HG03097 (cell line): ENCODE measurements around the gene ZNF414.
"Not testable (repeated sequence)": the region's sequence is repeated elsewhere in the genome, so short reads cannot be mapped to it uniquely, and the experiment has no call there.

Experiments
- ATAC-seq: cut with Tn5 transposase; IDR thresholded peaks from one replicate; pipeline ENCODE4 v1.9.1; 2021; ENCODE audit not compliant: unreplicated experiment, low FRiP score

Gene ZNF414

DNA sequence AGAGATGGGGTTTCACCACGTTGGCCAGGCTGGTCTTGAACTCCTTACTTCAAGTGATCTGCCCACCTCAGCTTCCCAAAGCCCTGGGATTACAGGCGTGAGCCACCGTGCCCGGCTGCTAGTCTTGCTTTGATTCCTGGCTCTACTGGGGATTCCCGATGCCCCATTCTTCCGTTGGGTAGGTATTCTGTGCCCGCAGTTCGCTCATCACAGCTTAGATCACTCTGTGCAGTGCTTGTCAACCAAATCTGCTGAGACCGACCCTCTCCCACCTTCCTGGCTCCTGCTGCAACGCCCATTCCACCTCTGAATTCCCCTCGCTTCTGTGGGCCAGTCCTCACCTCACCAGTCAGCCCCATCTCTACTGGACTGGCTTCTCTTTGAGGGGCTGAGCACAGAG lies 4.6 kb upstream of the ZNF414 start:
- no peak for ATAC-seq

DNA sequence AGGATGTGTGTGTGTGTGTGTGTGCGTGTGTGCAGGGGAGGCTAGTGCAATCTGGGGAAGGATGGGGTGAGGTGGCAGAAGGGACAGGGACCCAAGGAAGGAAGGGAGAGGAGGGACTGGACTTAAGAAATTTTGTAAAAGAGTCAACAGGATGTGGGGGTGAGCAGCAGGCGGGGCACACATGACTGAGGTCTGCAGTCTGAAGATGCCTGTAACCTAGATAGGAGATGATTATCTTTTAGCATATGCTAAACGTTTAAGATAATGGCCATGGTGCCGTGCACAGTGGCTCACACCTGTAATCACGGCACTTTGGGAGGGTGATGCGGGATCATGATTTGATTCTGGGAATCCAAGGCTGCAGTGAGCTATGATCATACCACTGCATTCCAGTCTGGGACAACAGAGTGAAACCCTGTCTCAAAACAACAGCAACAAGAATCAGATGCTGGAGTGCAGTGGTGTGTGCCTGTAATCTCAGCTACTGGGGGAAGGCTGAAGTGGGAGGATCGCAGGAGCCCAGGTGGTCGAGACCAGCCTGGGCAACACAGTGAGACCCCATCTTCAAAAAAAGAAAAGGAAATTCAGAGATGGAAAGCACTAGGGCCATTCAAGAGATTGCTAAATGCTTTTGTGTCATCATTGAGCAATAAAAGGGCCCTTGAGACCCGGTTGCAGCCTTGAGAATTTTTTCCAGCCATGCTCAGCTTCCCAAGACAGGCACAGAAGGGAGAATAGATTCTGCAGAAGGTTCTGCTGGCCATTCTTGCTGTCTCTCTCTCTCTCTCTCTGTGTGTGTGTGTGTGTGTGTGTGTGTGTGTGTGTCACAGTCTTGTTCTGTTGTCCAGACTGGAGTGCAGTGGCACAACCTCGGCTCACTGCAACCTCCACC lies 3.8 kb upstream of the ZNF414 start:
- ATAC-seq: no peak

DNA sequence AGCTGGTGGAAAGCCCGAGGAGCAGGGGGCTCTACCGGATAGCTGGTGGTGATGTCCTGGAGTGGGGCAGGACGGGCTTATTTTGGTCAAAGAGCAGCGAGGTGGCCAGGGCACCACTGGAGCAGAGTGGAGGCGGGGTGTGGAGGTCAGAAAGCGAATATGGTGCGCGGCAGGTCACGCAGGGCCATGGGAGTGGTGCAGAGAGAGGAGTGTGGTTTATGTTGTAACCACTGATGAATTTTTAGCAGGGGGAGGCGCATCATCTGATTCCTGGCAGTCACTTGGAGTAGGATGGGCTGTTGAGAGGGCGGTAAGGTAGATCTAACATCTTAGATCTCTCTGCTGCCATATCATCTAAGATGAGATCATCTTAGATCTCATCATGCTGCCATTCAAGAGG lies 1.4 kb upstream of the ZNF414 start:
- ATAC-seq: no peak

DNA sequence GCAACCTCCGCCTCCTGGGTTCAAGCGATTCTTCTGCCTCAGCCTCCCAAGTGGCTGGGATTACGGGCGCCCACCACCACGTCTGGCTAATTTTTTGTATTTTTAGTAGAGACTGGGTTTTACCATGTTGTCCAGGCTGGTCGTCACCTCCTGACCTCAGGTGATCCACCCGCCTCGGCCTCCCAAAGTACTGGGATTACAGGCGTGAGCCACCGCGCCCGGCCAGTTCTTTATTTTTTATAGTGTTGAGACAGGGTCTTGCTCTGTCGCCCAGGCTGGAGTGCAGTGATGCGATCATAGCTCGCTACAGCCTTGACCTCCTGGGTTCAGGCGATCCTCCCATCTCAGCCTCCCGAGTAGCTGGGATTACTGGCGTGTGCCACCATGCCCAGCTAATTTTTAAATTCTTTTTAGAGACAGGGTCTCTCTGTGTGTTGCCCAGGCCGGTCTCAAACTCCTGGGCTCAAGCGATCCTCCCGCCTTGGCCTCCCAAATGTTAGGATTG lies 590 bp upstream of the ZNF414 start:
- ATAC-seq: not testable (repeated sequence)

DNA sequence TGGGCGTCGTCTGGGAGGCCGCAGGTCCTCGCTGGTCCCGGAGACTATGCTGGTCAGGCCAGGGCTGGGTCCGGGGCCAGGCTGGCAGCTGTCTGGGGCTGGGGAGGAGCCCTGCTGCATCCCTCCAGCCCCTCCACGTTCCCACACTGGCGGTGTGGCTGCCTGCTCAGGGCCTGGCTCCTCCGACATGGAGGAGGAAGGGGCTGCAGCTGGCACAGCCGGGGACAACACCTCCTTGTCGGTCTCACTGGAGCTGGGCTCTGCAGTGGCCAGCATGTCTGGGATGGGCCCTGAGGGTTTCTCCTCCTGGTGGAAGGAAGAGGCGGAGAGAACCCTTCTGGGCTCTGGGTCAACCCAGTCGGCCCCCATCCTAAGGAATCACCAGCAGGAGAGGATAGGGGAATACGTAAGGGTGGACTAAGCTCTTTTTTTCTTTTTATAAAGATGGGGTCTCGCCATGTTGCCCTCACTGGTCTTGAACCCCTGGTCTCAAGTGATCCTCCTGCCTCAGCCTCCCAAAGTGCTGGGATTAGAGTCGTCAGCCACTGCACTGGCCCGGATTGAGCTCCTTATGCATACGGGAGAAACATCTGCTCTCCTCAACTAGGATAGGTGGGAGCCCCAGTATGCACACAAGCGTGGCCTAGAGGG lies 806 bp downstream of the ZNF414 start:
- no peak for ATAC-seq

DNA sequence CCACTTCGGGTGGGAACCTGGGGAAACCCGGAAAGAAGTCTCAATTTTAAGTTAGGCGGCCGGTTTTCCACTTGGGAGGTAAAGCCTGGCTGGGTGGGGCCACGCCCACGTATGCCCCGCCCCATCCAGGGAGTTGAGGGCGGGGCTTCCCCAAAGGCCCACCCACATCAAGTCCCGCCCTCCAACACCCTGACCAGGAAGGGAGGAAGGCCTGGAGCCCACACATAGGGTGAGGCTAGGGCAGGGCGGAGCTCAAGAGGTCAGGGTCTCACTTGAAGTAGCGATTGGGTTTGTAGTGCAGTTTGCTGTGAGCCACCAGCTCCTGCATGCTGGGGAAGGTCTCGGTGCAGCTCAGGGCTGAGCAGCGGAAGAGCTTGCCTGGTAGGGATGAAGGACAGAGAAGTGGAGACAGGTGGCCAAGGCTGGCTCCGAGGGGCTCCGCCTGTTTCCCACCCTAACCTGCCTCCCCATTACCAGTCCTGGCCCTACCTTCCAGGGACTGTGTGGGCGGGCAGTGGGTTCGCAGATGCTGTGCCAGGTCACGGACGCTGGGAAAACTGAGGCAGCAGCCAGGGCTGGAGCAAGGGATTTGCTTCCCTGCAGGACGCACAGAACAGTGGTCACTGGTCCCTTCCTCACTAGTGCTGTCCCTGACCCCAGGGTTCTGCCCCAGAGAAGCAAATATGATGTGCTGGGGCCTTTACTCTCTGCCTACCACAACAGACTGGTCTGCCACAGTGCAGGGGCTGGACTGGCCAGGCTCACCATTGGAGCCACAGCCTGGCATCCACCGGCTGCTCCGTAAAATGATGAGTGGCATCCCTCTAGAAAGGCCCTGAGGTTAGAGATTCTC lies 1.6 kb downstream of the ZNF414 start:
- ATAC-seq: no peak

DNA sequence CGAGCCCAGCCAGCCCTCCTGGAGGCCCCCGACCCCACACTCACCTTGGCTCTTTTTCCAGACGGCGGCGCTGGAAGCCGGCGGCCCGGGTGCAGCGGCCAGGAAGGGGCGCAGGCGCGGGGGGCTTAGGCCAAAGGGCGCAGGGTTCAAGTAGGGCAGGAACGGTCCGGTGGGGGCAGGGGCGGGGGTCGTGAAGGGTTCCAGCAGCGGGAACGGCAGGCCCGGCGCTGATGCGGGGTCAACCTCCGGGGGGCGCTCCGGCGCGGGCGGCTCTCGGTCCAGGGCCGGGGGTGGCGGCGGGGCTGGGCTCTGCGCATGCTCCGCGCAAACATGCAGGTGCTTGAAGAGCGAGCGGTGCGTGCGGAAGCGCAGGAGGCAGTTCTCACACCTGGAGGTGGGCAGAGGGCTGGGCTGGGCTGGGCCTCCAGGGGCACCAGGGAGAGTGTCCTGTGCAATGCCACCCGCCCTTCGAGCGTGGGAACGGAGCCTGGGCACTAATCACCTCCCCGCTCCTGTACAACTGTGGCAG lies 2.3 kb downstream of the ZNF414 start:
- ATAC-seq: no peak

DNA sequence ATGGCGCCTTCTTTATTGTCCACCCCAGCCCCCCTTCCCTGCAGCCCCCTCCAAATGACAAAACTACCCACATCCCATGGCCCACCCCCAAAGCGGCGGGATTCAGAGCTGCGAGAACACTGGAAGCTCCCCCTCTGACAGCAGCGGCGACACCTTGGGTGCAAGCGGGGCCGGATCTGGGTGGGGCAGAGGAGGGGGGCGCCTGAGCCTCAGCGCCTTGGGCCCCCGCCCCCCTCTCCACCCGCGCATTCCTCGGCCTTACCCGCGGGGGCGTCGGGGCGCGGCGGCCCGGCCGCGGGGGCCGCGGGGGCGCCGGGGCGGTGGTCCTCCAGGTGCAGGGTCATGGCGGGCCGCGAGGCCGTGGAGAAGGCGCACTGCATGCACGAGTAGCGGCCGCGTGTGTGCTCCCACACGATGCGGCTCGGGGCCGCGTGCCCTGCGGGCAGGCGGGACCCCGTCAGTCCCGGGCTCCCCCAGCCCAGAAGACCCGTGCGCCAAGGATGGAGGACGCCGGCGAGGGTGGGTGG lies 3.3 kb downstream of the ZNF414 start:
- no peak for ATAC-seq

DNA sequence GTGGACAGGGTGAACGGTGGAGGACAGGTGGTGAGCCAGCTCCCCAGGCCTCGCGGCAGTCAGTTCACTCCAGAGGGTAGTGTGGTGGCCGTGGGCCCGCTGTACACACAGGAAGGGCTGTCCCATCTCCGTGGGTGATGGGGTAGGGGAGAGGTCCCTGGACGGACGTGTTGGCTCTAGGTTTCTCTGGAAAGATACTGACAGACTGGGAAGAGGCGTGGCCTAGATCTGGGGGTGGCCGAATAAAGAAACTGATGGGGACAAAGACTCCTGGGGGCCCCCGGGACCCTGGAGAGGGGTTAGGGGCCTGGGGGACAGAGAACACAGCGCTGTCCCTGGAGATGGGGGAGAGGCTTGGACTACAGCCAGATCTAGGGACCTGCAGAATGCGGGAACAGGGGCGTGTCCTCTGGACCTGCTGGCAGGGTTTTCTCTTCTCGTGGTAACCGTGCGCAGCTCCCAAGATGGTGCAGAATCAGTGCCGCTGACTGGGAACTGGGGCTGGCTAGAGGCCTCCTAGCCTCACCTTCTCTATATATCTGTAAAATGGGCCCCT lies 7.5 kb downstream of the ZNF414 start:
- ATAC-seq: no peak

DNA sequence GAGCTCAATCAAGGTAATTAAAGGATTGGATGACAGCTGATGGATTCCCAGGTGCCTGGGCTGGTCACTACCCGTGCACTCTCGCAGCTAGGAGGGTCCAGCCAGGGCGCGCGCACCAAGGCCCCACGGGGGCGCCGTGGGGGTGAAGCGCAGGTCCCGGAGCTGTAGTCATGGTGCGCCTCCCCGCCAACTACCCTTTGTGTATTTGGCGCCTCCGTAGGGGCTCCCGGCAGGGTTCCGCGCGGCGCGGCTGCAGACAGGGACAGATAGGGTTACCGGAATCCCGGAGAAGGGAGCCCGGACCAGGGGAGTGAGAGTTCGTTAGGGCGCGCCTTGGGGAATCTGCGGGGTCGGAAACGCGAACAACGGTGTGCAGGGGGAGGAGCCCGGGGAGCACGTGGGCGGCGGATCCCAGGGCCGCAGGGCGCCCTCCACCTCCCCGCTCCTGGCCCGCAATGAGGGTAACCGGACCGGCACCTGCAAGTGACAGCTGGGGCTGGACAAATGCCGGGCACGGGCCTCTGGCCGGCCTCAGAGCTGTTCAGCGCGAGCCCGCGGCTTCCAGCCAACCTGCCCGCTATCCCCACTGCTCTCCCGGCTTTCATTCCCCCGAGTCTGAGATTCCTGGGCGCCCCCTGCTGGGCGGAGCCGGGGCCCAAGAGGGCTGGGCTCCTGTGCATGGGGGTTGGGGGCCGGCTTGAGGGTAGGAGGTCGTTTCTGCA lies 8.1 kb downstream of the ZNF414 start:
- no peak for ATAC-seq

DNA sequence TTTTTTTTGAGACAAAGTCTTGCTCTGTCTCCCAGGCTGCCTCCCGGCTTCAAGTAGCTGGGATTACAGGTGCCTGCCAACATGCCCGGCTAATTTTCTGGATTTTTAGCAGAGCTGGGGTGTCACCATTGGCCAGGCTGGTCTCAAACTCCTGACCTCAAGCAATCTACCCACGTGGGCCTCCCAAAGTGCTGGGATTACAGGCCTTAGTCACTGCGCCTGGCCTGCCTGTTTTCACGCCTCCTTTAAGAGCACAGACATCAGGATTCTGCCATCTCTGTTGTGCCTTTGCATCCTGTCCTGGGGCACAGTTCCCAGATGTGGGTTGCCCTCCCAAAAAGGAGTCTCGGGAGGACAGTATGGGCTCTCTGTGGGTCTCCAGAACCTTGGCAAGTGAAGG lies 9.0 kb downstream of the ZNF414 start:
- no peak for ATAC-seq

DNA sequence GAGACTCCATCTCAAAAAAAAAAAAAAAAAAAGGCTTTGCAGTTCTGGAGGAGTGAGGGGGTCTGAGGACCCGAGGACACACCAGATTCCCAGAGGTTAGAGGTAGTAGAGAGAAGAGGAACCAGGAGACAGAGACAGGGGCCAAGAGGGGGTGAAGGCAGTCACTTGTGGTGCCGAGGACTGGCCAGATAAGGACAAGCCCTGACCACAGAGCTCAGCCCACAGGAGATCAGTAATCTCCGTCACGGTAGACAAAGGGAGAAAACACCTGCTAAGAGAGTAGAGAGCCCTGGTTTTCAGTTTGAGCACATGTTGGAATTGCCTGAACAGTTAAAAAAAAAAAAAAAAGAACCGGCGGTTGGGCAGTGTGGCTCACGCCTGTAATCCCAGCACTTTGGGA lies 9.8 kb downstream of the ZNF414 start:
- ATAC-seq: no peak

DNA sequence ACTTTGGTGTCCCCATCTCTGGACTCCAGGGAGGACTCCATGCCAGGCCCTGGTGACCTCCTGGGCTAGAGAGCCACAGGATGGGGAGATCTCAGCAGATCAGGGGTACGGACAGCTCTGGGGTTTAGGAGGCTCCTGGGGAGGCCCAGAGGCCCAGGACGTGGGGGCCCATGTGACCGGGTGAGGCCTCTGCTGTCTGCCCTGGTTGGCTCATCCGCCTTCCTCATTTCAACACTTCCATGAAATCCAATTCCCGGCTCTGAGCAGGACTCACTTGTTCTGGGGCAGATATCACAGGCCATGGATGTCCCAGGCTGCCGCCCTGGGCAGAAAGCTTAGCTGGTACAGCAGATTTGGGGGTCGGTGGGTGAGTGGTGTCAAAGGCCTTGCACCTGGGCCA lies 10.5 kb downstream of the ZNF414 start:
- no peak for ATAC-seq

DNA sequence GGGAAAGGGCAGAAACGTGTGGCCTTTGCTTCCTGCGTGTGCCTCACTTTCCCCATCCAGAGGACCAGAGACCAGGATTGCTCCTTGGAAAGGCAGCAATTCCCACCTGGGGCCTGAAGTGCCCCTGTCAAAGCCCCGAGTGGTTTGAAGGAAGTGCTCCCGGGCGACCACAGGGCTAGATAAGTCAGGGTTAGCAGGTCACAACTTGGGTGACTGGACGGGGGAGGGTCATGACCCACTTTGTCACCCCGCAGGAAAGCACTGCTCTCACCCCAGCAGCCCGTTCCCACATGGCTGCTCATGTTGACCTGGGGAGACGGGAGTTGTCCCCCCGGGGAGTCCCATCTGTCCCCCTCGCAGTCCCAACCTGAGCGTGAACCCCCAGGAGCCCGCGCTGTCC lies 12.0 kb downstream of the ZNF414 start:
- no peak for ATAC-seq

DNA sequence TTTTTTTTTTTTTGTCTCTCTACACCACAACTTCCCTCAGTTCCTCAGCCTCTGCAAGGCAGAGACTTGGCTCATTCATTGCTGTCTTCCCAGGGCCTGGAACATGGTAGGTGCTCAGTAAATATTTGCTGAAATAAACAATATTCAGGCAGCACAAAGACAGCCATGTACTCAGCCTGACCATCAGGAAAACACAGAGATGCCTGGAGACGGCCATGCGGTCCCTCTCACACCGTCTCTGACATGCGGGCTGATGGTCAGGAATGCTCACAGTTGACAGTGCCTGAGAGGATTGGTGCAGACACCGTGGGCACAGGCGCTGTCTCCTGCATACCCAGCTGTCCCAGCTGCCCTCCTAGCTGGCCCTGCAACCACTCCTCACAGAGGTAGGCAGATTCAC lies 12.5 kb downstream of the ZNF414 start:
- ATAC-seq: no peak

DNA sequence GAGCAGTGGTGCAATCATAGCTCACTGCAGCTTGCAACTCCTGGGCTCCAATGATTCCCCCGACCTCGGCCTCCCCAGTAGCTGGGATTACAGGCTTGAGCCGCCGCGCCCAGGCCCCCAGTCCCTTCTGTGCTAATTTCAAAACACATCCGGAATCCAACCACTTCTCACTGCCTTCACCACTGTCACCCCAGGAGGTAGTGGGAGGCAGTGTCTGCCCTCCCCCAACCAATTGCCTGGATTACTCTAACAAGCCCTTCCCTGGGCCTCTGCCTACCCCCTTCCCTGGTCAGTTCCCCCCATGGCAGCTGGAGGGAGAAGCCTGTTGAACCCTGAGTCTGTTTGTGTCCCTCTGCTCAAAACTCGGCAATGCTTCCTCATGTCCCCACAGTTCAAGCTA lies 13.8 kb downstream of the ZNF414 start:
- ATAC-seq: no peak

DNA sequence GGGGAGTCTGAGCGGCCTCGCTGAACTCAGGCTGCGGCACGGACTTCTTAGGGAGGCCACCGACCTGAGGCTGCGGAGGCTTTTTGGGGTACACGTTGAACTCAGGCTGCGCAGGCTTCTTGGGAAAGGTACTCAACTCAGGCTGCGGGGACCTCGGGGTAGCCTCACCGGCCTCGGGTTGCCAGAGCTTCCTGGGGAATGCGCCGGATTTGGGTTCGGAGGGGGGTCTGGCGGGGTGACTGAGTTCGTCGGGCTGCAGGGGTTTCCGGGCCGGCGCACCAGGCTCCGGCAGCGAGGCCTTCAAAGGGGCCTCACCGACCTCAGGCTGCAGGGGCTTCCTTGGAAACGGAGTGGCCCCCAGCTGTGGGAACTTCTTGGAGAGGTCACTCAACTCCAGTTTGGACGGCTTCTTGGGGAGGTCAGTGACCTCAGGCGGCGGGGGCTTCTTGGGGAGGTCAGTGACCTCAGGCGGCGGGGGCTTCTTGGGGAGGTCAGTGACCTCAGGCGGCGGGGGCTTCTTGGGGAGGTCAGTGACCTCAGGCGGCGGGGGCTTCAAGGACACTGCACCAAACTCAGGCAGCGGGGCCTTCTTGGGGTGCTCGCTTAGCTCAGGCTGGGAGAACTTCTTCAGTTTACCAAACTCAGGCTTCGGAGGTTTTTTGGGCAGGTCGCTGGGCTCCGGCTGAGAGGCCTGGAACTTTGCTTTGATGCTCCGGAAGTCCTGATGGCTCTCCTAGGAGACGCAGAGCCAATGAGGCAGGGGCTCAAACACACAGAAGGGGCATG lies 14.7 kb downstream of the ZNF414 start:
- no peak for ATAC-seq

DNA sequence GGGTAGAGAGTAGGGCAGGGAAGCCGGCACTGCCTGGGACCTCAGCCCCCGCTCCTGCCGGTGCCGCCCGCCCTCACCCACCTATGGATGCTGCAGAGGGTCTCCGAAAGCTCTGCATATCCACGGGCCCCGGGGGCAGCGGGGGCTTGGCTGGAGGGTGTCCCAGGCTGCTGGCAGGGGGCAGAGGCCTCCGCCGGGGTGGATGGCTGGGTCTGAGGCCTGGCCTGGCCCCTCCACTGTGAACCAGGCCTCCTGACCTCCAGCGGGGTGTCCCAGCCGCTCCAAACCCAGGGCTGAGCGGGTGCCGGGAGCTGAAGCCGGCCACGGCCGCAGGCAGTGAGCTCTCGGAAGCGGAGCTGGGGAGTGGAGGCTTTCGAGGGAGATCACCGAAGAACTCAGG lies 15.7 kb downstream of the ZNF414 start:
- no peak for ATAC-seq

DNA sequence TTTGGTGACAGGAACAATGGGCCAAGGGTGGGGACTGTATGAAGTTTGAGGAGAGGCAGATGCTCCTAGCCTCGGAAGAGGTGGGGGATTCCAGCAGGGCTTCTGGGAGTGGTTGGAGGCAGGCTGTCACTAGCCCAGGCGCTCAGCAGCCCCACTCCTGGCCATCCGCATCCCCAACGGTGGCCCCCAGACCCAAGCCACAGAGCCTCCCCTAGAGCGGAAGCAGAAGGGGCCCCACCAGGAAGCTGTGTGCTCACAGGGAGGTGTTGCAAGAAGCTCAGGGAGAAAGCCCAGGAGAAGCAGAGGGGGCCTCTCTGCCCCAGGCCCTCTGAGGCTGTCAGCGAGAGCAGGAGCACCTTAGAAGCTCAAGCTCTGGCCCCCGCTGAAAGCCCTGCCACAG lies 19.8 kb downstream of the ZNF414 start:
- ATAC-seq: no peak
